Measurements from ENCODE around the gene BABAM1.

Gene BABAM1

DNA sequence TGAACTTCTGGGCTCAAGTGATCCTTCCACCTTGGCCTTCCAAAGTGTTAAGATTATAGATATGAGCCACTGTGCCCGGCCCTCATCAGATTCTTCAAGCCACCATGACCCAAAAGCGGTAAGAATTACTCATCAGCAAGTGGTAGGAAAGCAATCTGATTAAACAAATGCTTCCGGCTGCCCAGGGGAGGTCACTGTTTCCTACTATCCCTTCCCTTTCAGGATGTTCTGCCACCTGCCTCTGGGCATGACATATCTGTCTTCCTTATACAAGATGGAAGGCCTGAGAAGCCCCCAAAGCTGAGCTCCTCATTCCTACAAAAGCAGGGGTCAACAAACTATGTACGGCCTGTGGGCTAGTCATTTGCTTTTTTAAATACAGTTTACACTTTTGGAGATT lies 29.0 kb downstream of the BABAM1 start:
- DNase-seq (ENCODE audit: low spot score) = peak; percentile 72
- TF ChIP-seq, protein P1, sequence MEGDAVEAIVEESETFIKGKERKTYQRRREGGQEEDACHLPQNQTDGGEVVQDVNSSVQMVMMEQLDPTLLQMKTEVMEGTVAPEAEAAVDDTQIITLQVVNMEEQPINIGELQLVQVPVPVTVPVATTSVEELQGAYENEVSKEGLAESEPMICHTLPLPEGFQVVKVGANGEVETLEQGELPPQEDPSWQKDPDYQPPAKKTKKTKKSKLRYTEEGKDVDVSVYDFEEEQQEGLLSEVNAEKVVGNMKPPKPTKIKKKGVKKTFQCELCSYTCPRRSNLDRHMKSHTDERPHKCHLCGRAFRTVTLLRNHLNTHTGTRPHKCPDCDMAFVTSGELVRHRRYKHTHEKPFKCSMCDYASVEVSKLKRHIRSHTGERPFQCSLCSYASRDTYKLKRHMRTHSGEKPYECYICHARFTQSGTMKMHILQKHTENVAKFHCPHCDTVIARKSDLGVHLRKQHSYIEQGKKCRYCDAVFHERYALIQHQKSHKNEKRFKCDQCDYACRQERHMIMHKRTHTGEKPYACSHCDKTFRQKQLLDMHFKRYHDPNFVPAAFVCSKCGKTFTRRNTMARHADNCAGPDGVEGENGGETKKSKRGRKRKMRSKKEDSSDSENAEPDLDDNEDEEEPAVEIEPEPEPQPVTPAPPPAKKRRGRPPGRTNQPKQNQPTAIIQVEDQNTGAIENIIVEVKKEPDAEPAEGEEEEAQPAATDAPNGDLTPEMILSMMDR (conservative IDR thresholded peaks at IDR 0.05; ENCODE audit: low read depth) = 0 out of 2 replicates have a peak, but pooled peaks have one; percentile 25
- peak overlapping the region; percentile 91 for H3K27ac ChIP-seq
- CTCF ChIA-PET = interaction anchor here (0.6 to 0.7 kb wide), 4 partner anchors 36 to 407 kb away, joined by 3 to 8 read pairs (median 4); no protein-coding TSS in a partner anchor
- POLR2A ChIA-PET (ENCODE audit: low non-redundant PET) = no interaction called here

DNA sequence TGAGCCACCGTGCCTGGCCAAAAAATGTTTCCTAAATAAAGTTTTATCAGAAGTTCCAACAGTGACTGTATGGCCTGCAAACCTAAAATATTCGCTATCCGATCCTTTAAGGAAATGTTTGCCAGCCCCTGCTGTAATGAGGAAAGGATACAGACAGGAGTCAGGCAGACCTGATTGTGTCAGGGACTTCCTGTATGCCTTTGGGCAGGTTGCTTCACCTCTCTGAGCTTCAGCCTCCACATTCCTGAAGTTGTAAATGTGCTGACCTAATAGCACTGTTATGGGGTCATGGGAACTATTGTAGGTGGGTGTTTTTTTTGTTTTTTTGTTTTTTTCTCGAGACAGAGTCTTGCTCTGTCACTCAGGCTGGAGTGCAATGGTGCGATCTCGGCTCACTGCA lies 29.7 kb downstream of the BABAM1 start:
- CTCF ChIA-PET = interaction anchor here (0.7 to 1.2 kb wide), 3 partner anchors 14 to 88 kb away, joined by 3 read pairs; no protein-coding TSS in a partner anchor

GRCh38 chr19:17300992-17301619 lies 33.9 kb downstream of the BABAM1 start:
- peak overlapping the region; percentile 98 for H3K27ac ChIP-seq
- DNase-seq (ENCODE audit: low spot score) = no peak
- TF ChIP-seq, protein P1 (conservative IDR thresholded peaks at IDR 0.05; ENCODE audit: low read depth) = no peak
- ChIA-PET POLR2A (ENCODE audit: low non-redundant PET) (interaction anchor here (0.6 kb wide), 1 partner anchor 94 kb away, joined by 5 read pairs; no protein-coding TSS in a partner anchor), CTCF (no interaction called here)

More for the DNA sequence above, 29.7 kb downstream of the BABAM1 start:
- H3K27ac ChIP-seq = peak overlapping the region; percentile 91
- TF ChIP-seq, protein P1 (conservative IDR thresholded peaks at IDR 0.05; ENCODE audit: low read depth) = no peak
- POLR2A ChIA-PET (ENCODE audit: low non-redundant PET) = no interaction called here
- DNase-seq (ENCODE audit: low spot score) = no peak

DNA sequence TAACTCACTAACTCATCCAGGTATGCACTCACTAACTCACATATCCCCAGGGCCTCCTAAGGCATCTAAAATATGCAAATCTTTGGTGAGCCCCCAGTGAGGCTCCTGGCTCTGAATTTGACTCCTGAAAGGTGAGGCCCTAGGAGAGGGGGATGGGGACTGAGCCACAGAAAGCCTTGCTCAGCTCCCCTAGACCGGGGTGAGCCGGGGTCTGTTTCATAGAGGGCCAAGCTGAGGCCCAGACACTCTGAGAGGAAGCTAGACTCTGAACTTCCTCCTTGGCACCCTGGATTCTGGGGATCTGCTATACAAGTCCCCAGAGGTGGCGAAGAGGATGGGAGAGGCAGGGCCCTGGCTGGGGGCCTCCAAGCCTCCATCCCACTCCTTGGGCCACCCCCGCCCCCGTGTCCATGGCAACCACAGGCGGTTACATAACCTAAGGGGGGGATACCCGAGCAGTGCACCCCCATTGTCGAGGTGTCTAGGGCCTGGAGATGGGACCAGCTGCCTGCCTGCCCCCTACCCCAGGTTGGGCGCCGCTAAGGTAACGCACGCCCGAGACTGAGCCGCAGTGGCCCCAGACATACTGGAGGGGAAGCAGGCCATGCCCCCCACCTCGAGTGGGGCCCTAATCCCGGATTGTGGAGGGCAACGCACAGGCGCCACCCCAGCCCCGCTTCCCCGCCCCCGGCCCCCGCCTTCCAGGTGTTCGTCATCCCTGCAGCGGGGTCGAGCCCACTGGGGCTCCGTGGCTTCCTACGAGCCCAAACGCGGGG lies 35.3 kb downstream of the BABAM1 start:
- TF ChIP-seq, protein P1 (conservative IDR thresholded peaks at IDR 0.05; ENCODE audit: low read depth) = no peak
- ChIA-PET CTCF (interaction anchor here (1.0 kb wide), 1 partner anchor 31 kb away, joined by 4 read pairs; no protein-coding TSS in a partner anchor), POLR2A (ENCODE audit: low non-redundant PET) (interaction anchor here (0.5 kb wide), 1 partner anchor 85 kb away, joined by 3 read pairs; no protein-coding TSS in a partner anchor)
- DNase-seq (ENCODE audit: low spot score) = no peak
- peak overlapping the region; percentile 98 for H3K27ac ChIP-seq

DNA sequence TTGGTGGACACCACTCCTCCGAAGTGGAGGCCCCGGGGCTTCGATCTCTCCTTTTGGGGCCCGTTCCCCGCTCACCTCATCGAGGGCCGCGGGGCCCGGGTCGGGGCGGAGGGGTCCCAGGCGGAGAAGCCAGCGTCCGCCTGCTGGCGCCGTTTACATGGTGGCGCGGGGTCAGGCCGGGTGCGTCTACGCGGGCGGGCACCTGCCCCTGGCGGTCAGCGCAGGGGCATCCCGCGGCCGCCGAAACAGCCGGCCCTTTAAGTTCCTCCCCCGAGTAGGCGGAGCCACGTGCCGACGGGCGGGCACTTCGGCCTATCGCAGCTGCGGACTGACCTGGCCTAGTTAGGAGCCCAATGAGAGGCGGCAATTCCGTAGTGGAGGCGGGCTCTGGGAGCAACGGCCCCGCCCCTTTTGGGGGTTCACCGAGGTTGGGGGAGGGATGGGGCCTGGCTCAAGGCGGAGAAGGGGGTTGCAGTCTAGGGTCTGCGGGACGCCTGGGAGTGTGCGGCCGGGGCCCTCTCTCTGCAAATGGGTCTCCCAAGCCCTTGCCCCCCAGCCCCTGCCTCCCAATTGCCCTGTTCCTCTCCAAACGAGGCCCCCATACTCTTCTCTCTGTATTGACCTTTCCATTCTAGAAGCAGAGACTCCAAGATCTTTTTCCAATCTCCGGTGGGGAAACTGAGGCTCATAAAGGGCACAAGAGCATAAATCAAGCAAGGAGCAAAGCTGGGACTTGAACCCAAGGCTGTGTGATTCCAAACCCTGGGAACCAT lies 36.1 kb downstream of the BABAM1 start, which contains the start of gene ABHD8:
TSS of gene ABHD8 (minus strand) at position 259 of the 773 bp plus-strand sequence. CDS start 1,809 bp downstream, outside the sequence.
- POLR2A ChIA-PET (ENCODE audit: low non-redundant PET) = interaction anchor here (0.6 kb wide), 1 partner anchor 632 kb away, joined by 3 read pairs; no protein-coding TSS in a partner anchor
- TF ChIP-seq, protein P1 (conservative IDR thresholded peaks at IDR 0.05; ENCODE audit: low read depth) = peak; percentile 74
- CTCF ChIA-PET = interaction anchor here (0.6 to 1.3 kb wide), 4 partner anchors 10 to 856 kb away, joined by 3 to 5 read pairs (median 4); partner anchors contain the start of gene TMEM38A
- DNase-seq (ENCODE audit: low spot score) = peak; percentile 96
- H3K27ac ChIP-seq = peak within 1 kb of the TSS; percentile 98

Measured in RWPE1 (cell line).